ENCODE results near the gene WDSUB1. TPM values are rescaled to one million over a fixed set of nuclear protein-coding genes. Genes with fewer than 3 reads are reported as not detected.

WDSUB1 gene
- total and polyA plus RNA-seq, 9 of the 15 experiments (the other 6 are each of a cell fraction or from before 2014, with no cell fraction given): 5.2 to 13.7 (median 9.4) TPM

DNA sequence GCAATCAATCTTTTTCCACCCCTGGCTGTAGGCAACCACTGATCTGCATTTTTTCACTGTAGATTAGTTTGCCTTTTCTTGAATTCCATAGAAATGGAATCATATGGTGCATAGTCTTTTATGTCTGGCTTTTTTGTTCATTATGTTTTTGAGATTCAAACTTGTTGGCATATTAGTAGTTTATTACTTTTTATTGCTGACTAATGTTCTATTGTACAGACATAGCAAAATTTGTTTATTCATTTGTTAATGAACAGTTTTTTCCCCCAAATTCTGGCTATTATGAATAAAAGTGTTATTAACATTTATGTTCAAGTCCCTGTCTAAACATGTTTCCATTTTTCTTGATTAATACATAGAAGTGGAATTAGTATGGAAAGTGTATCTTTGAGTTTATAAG is 21.4 kb upstream of the WDSUB1 start:
- CTCF ChIA-PET (ENCODE audit: low intra/inter-chr PET ratio): no interaction called here
- POLR2A ChIA-PET: no interaction called here
- Histone ChIP-seq H3K36me3 (ENCODE audit: control insufficient read depth, insufficient read depth, low read length) (no peaks in the 10 kb centered on the region), H4K20me1 (replicated peaks; ENCODE audit: control insufficient read depth, insufficient read depth, low read length) (no peaks in the 10 kb centered on the region), H3K27ac (ENCODE audit: extremely low read depth, low read depth, low read length) (no peak overlapping the region), H3K9me3 (replicated peaks; ENCODE audit: control insufficient read depth, insufficient read depth, low read depth, low read length) (no peaks in the 10 kb centered on the region), H3K9me1 (ENCODE audit: control insufficient read depth, insufficient read depth, low read length) (no peaks in the 10 kb centered on the region), H3K4me2 (ENCODE audit: insufficient read depth, low read length) (no peak overlapping the region), H3K9ac (ENCODE audit: insufficient read depth in 1 of 2, low read depth in 2 of 2, low read length in 2 of 2) (no peak overlapping the region), H2AFZ (ENCODE audit: low read depth, low read length) (no peak overlapping the region), H3K27me3 (ENCODE audit: control insufficient read depth in 2 of 2, insufficient read depth in 2 of 2, low read length in 2 of 2) (no peaks in the 10 kb centered on the region), H3K4me3 (no peak overlapping the region), H3K79me2 (ENCODE audit: control insufficient read depth, insufficient read depth, low read length) (no peaks in the 10 kb centered on the region), H3K4me1 (replicated peaks in 1 of 2; ENCODE audit: control insufficient read depth in 2 of 2, insufficient read depth in 2 of 2, low read length in 2 of 2) (no peaks in the 10 kb centered on the region)
- no peak for DNase-seq (ENCODE audit: extremely low read depth in 1 of 4, low spot score in 3 of 4)
- in situ Hi-C loops (cut with MboI): no loop called here
- no peak for ATAC-seq
- BruUV-seq (replicated peaks): no TSS peak
- FAIRE-seq: no peak
- intact Hi-C loops (cut with micrococcal nuclease): no loop called here
- no peak for TF ChIP-seq RFX1 (IDR thresholded peaks at IDR 0.05)
- TF ChIP-seq HMGN3 (IDR thresholded peaks at IDR 0.05; ENCODE audit: borderline replicate concordance, extremely low read depth, insufficient read length, low read depth, low read length): no peak
- TF ChIP-seq, protein P1, sequence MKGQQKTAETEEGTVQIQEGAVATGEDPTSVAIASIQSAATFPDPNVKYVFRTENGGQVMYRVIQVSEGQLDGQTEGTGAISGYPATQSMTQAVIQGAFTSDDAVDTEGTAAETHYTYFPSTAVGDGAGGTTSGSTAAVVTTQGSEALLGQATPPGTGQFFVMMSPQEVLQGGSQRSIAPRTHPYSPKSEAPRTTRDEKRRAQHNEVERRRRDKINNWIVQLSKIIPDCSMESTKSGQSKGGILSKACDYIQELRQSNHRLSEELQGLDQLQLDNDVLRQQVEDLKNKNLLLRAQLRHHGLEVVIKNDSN (CRISPR knock-in tag; IDR thresholded peaks at IDR 0.05): no peak
- TF ChIP-seq, protein P2, sequence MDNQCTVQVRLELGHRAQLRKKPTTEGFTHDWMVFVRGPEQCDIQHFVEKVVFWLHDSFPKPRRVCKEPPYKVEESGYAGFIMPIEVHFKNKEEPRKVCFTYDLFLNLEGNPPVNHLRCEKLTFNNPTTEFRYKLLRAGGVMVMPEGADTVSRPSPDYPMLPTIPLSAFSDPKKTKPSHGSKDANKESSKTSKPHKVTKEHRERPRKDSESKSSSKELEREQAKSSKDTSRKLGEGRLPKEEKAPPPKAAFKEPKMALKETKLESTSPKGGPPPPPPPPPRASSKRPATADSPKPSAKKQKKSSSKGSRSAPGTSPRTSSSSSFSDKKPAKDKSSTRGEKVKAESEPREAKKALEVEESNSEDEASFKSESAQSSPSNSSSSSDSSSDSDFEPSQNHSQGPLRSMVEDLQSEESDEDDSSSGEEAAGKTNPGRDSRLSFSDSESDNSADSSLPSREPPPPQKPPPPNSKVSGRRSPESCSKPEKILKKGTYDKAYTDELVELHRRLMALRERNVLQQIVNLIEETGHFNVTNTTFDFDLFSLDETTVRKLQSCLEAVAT (IDR thresholded peaks at IDR 0.05): no peak
- TF ChIP-seq MIER1 (IDR thresholded peaks at IDR 0.05; ENCODE audit: low read depth): no peak
- peak; percentile 91 for TF ChIP-seq ZNF316 (IDR thresholded peaks at IDR 0.05)
- TF ChIP-seq, protein P3, sequence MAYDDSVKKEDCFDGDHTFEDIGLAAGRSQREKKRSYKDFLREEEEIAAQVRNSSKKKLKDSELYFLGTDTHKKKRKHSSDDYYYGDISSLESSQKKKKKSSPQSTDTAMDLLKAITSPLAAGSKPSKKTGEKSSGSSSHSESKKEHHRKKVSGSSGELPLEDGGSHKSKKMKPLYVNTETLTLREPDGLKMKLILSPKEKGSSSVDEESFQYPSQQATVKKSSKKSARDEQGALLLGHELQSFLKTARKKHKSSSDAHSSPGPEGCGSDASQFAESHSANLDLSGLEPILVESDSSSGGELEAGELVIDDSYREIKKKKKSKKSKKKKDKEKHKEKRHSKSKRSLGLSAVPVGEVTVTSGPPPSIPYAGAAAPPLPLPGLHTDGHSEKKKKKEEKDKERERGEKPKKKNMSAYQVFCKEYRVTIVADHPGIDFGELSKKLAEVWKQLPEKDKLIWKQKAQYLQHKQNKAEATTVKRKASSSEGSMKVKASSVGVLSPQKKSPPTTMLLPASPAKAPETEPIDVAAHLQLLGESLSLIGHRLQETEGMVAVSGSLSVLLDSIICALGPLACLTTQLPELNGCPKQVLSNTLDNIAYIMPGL (CRISPR knock-in tag; IDR thresholded peaks at IDR 0.05): no peak
- no peak for TF ChIP-seq NELFE (IDR thresholded peaks at IDR 0.05; ENCODE audit: insufficient read depth, insufficient read length)
- TF ChIP-seq, protein P4, sequence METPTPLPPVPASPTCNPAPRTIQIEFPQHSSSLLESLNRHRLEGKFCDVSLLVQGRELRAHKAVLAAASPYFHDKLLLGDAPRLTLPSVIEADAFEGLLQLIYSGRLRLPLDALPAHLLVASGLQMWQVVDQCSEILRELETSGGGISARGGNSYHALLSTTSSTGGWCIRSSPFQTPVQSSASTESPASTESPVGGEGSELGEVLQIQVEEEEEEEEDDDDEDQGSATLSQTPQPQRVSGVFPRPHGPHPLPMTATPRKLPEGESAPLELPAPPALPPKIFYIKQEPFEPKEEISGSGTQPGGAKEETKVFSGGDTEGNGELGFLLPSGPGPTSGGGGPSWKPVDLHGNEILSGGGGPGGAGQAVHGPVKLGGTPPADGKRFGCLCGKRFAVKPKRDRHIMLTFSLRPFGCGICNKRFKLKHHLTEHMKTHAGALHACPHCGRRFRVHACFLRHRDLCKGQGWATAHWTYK (CRISPR knock-in tag; IDR thresholded peaks at IDR 0.05): no peak
- no peak for TF ChIP-seq MCM7 (IDR thresholded peaks at IDR 0.05)
- TF ChIP-seq SMARCB1 (IDR thresholded peaks at IDR 0.05; ENCODE audit: insufficient read length, low read depth): no peak

Data from K562 (cell line).